Fibroblast of skin of left biceps (primary cell): ENCODE measurements around the gene CHAC1.
"Not testable (repeated sequence)": the region's sequence is repeated elsewhere in the genome, so short reads cannot be mapped to it uniquely, and the experiment has no call there.

Experiments
- DNase-seq, 2 experiments: peaks; one replicate each; pipeline ENCODE4 v3.0.0-alpha.2; 2013; ENCODE audit warnings: low read depth in 2 of 2

The CHAC1 gene

DNA sequence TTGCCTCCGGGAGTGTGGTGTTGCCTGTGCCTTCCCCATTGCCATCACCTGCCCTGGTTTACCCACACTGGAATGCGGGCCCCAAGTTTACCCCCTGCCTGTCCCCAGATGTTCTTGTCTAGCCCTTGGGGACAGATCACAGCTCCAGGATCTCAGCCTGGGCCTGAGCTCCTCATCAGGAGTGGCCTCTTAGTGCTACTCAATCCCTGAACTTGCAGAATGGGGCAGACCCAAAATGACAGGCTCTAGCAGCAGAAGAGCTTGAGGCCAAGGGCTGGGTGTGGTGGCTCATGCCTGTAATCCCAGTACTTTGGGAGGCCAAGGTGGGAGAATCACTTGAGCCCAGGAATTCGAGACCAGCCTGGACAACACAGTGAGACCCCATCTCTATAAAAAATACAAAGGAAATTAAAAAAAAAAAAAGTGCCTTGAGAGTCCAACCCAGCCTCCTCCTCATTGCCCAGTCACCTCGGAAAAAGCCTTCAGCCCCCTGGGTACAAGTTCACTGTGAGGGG is 3.8 kb downstream of the CHAC1 start:
- DNase-seq, result no peak

DNA sequence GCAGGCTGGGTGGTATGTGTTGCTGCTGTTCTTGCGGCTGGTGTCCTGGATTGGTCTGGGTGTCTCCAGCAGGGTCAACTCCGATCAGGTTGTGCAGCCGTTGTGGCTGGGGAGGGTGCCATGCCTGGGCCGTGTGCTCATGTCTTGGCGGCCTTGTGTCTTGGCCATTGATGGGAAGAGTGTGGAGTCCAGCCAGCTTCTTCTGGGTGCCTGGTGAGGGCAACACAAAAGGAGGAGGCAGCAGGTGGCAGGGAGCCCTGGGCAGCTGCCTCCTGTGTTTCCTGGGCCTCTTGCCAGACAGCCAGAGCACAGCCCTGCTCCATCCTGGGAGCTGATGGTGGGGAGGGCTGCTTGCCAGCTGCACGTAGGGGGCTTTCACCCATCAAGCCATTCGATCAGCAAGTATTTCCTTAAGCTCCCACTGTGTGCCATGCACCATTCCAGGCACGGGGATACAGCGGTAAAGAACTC is 4.3 kb downstream of the CHAC1 start:
- no peak for DNase-seq

DNA sequence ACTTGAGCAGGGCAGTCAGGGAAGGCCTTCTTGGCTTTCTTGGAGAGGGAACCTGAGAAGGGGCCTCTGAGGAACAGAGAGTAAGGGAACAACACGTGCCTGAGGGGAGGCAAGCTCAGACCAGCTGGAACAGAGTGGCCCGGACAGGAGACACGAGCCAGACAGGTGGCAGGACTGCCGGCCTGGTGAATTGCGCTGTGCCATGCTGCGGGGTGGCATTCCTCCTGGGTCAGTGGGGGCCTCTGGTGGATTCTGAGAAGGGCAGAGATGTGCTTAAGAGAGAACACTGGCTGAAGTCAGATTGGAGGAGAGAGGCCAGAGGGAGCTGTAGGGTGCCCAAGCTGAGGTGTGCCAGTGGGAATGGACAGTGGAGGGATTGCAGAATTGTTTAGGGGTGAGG is 4.9 kb downstream of the CHAC1 start:
- DNase-seq, result no peak

DNA sequence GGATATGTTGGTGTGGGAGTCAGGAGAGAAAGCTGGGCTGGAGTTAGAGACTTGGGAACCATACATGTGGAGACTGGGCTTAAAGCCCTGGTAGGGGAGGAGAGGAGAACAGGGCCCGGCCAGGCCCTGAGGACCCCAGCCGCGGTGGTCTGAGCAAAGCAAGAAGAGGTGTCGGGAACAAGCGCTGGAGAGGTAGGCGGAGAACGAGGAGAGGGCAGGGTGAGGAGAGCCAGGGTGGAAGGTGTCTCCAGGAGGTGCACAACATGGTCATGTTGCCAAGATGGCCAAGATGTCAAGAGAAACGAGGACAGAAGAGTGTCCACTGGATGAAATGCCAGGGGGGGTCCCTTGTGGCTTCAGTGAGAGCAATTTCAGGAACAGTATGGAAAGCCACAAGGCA is 5.5 kb downstream of the CHAC1 start:
- DNase-seq, result no peak

DNA sequence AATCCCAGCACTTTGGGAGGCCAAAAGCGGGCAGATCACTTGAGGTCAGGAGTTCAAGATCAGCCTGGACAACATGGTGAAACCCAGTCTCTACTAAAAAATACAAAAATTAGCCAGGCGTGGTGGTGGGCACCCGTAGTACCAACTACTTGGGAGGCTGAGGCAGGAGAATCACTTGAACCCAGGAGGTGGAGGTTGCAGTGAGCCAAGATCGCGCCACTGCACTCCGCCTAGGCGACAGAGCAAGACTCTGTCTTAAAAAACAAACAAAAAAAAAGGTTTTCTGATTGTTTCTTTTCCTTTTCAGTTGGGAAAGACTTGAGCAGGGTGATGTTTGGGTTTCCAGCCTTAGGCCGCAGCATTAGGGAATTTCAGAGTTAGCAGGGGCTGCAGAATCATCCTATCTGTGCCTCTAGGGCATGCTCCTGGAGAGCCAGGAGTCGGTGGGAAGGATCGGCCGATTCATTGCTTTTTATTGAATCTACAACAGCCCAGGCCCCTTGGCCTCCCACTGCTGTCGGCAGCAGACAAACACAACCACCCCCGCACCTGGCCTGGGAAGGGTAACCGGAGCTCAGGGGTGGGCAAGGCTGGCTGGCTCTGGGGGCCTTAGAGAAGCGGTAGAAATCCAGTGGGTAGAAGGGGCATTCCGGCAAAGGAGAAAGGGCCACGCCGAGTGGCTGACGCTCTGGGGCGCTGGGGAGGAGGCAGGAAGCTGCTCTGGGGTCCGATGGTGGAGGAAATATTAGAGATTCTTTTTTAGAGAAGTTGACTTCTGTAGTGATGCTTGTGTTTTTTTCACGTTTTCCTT is 6.3 kb downstream of the CHAC1 start:
- DNase-seq, result no peak

DNA sequence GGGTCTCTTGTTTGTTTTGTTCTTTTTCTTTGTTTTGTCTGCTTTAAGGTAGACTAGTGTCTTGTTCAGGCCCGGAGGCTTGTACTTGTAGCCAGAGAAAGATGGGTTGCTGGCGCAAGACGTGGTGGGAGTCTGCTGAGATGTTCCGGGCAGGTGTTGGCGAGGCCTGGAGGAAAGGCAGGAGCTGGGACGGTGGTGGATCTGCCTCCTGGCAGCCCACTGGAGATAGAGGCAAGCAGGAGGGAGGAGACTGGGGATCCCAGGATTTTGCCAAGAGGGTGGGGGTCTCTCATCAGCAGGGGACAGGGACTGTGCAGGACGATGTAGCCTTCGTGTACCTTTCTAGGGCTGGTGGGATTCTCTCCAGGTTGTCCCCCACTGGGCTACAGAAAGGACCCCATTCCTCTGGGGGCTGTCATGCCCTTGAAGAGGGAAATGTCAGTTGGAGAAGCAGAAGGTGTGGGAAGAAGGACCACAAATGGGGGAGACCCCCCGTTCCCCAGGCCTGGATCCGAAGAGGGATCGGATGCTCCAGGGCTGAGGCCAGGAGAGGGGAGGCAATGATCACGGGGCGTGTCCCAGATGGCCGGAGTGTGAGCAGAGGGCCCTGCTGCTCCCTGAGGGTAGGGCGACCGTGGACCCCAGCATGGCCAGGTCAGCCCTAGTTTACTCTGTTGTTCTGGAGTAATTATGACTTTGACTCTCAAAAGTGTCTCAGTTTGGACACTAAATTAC is 7.0 kb downstream of the CHAC1 start:
- DNase-seq, result no peak

DNA sequence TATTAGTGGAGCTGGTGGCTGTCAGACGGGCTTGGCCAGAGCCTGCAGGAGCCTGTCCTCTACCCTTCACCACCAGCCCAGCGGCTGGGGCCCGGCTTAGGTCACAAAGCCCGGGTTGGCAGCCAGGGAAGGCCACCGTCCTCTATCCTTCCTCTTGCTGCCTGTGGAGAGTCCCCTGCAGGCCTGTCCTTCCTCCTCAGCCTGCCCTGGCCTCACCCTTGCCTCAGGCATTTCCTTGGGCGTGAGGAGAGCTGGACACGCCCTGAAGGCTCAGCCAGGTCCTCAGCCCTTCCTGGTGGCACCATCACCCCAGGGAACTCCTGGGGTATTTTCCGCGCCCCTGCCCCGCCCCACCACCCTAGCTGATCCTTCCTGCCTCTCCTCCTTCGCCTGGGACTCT is 7.7 kb downstream of the CHAC1 start:
- no peak for DNase-seq

DNA sequence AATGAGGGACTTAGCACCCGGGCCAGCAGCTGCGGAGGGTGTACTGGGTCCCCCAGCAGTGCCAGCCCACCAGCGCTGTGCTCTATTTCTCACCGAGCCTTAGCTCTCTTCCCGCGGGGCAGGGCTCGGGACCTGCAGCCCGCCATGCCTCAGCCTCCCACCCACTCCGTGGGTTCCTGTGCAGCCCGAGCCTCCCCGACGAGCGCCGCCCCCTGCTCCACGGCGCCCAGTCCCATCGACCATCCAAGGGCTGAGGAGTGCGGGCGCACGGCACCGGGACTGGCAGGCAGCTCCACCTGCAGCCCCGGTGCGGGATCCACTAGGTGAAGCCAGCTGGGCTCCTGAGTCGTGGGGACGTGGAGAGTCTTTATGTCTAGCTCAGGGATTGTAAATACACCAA is 8.5 kb downstream of the CHAC1 start:
- DNase-seq, result not testable (repeated sequence)

DNA sequence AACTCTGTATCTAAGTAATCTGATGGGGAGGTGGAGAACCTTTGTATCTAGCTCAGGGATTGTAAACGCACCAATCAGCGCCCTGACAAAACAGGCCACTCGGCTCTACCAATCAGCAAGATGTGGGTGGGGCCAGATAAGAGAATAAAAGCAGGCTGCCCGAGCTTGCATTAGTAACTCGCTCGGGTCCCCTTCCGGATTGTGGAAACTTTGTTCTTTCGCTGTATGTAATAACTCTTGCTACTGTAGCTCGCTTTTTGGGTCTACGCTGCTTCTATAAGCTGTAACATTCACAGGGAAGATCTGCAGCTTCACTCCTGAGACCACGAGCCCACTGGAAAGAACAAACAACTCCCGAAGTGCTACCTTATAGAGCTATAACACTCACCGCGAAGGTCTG is 9.0 kb downstream of the CHAC1 start:
- not testable (repeated sequence) for DNase-seq

DNA sequence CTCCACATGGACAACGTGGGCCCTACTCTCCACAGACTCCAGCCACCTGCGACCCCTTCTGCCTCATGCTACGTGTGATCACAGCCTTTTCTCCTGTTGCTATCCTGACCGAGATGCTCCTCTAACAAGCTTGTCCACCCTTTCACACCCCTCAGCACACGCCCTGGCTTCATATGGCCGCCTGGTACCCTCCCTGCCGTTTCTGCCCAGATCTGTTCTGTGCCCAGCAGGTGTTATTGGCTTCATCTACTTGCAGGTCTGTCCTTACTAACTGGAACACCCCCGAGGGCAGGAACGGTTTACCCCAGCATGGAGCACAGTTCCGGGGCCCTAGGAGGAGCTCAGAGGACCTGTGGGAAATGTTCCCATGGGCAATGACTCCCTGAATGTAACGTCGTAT is 9.9 kb downstream of the CHAC1 start:
- no peak for DNase-seq

DNA sequence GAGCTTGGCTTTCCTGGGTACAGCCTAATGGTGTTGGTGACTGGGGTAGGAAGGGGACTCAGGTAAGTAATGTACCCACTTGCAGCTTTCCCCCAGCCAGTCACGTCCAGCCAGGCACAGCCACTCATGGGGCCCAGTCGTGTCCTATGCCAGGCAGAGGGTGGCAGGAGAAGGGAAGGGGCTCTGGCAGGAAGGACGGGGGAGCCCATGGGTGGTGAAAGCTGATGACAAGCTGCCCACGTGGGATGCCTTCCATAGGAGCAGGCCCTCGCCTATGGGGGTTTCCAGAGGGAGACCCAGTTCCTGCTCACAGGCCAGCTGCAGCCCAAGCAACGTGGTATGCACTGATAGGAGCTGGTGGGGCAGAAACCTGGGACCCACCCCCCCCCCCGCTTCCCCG is 10.7 kb downstream of the CHAC1 start:
- no peak for DNase-seq

DNA sequence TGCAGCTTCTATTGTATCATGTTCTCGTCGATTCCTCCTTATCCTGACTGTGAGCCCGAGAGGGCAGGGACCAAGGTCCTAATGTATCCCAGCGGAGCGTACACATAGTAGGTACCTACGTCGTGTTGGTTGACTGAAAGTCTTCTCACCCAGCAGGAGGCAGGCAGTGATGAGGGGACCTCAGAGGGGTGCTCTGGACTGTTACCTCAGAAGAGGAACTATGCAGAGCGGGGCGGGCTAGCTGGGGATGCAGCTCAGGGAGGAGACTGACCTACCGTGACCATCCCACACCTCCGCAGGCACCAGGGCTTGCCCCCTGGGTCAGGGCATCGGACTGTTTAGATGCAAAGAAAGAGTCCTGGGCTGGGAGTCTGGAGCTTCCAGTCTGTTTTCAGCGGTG is 11.4 kb downstream of the CHAC1 start:
- no peak for DNase-seq

DNA sequence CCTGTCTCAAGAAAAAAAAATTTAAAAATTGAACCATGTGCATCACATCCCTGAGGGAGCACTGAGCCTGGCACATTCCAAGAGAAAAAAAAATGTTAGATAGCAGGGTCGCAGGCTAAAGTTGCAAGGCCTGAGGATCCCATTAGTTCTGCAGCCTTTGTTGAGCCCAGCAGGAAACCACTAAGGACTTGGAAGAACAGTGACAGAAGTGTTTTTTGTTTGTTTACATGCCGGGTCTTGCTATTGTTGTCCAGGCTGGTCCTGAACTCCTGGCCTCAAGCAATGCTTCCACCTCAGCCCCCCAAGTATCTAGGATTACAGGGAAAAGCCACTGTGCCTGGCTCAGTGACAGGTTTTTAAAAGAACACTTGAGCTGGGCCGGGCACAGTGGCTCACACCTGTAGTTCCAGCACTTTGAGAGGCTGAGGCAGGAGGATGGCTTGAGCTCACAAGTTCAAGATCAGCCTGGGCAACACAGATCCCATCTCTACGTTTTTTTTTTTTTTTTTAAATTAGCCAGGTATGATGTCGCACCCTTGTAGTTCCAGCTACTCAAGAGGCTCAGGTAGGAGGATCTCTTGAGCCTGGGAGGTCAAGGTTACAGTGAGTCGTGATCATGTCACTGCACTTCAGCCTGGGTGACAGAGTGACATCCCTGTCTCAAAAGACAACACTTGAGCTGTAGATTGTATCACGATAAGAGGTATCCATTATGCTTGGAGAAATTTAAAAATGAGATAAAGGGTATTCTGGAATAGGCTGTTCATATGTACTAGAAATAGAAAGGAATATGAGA is 15.2 kb downstream of the CHAC1 start:
- DNase-seq, result no peak

DNA sequence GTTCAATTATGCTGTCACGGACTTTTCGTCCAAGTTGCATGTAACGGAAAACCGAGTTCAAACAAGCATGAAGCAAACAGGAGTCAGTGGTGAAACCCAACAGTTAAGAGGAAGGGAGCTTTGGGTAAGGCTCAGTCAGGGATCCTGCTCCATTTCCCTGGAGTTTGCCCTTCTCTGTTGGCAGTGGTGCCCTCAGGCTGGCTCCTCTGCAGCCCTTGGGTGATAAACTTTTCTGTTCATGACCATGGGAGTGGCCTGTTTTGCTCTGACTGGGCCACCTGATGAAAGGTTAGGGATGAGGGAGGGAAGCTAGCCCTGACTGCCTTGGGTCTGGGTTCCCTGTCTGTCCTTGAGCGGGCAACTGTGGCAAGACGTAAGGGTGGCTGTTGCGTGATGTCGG is 16.1 kb downstream of the CHAC1 start:
- DNase-seq, result no peak

DNA sequence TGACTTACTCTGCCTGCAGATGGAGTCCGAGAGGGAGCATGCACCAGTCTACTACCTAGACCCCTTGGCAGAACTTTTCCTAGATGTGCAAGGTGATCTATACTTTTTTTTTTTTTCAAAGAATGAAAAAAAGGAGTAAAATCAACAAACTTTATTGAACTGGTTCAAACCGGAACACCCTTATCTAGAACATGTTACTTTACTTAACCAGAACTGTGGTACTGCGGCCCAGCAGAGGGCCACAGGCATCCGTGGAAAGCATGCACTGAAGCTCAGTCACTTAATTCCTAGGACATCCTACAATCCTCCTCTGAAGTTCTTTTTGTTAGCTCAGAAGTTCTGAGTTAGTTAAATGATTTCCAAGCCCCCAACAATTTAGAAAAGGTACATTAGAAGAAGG is 21.6 kb downstream of the CHAC1 start:
- no peak for DNase-seq

DNA sequence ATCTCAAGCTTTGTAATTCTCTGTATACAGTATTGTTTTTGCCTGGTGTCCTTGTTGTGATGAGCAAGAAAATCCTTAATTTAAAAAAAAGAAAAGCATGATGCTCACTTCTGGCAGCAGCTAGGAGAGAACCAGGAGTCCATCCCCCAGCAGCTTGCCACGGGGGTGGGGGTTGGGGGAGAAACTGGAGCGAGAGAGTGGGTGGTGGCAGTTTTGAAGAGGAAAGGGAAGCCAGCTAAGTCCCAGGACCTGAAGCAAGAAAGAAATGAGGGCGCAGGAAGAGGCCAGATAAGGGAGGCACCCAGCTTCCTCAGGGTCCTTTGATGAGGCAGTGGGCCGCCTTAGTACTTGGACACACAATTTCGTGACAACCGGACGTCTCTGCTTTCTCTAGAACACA is 23.5 kb downstream of the CHAC1 start:
- no peak for DNase-seq

DNA sequence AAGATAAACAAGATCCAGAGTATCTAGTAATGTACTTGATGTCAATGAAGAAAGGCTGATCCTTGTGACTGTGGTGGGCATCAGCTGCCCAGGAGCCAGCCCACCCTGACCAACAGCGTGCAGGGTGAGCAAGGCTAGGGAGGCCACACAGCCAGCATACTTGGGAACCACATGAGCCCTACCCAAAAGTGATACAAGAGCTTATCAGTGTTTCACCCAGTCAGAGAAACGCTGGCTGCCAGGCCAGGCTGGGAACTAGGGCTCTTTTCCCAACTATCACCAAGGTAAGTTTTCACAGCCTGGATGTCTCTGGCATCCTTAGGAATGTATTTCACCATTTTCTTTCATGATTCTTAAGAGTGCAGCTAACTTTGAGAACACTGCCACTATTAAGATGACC is 24.9 kb downstream of the CHAC1 start:
- no peak for DNase-seq

DNA sequence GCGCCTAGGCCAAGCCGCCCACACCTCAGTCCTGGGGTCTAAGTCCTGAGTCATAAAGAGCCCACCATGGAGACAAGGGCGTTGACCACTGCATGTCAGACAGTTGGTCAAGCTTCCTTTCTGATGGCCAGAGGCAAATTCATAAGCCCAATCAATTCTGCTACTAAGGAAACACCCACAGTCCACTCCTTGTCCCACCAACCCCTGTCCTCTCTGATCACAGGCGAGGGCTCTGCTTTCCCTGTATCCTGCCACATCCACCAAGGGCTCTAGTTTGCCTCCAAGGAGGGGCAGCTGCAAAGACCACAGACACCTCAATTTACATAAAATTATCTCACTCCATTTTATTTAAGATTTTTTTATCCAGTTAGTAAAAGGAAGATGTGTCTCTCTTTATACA is 25.3 kb downstream of the CHAC1 start:
- no peak for DNase-seq

DNA sequence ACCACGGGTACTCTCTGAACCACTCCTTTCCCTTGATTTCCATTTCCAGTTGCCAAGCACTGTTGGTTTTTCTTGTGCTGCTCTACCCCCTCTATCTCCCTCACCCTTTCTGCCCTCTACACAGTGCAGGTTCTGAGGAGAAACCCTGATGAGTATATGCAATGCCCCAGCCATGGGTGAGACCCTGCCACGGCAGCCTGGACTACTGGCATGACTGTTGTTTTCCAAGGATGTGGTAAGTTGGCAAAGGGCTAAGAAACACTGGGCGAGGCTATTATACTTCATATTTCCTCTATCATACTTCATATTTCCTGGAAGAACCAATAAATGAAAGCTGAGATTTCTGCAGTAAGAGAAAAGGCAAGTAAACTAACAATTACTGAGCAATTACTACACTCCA is 27.9 kb downstream of the CHAC1 start:
- DNase-seq, result no peak

DNA sequence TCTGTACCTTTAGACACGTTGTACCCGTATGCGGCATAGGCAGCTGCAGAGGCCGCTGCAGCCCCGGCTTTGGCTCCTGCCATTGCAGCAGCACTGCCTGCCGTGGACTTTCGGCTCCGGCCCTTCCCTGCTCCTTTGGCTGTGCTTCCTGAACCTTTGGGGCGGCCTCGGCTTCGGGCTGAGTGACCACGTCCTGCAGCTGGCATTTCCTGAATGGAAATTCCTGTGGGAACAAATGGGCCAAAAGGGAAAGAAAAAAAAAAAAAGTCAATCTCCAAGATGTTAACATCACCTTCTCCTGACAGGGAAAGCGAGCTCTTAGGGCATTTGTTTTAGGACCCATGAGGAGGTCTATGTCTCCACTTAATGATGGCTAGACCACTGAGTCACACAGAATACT is 29.6 kb downstream of the CHAC1 start:
- DNase-seq, result no peak

DNA sequence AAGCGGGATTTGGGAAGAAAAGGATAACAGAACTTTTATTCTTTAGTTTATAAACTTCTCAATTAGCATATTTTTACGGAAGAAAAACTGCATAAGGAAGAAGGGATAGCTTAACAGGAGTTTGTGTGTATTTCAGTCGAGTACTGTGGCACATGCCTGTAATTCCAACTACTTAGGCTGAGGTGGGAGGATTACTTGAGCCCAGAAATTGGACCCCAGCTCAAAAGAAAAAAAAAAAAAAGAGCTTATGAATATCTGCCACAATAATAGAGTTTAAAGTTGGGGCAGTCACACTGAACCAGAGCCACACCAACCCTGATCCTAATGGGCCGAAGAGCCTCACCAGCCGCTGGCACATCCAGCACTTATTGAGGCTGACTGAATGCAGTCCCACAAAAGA is 31.1 kb downstream of the CHAC1 start:
- DNase-seq, result no peak

DNA sequence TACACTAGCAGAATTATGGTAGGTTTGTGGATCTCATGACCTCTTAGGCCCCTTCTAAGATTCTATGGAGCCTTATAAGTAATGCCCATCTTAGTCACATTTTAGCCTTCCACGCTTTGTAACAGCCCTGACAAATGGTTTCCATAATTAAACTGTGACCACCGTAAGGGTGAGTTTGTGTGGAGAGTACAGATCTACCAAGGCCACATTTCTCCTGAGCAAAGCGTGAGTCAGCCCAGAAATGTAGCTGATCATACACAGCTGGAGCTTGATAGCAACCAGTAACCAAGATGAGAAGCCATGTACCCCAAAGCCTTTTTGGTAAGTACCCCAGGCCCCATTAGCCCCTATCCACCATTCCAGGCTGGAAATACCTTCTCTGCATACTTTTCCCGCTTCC is 31.7 kb downstream of the CHAC1 start:
- DNase-seq, result peak; percentile 19 to 30
